Activated CD4-positive, alpha-beta T cell treated with anti-CD3 and anti-CD28 coated beads for 36 hours (primary cell): ENCODE data around the gene SLC27A2. TPM values are rescaled to one million over a fixed set of nuclear protein-coding genes. Genes with fewer than 3 reads are reported as not detected.
A peak's percentile ranks its signal among the peaks of the same experiment; 100 is the strongest.

Experiments
- ATAC-seq: fragments of 200-7000 bp; cut with Tn5 transposase; one replicate; pipeline ENCODE4 v1.10.0; 2021; ENCODE audit warnings: mild to moderate bottlenecking, moderate library complexity
- CTCF ChIA-PET: fragments of 350-600 bp; sonication (Branson Sonifier 250); formaldehyde crosslinking; loops from one replicate; lab custom pipeline; 2021; ENCODE audit warnings: antibody characterized with exemption; lab: Charles Lee
- POLR2A ChIA-PET: fragments of 350-600 bp; sonication (Branson Sonifier 250); formaldehyde crosslinking; loops from one replicate; lab custom pipeline; 2021; ENCODE audit warnings: antibody characterized with exemption, inconsistent platforms; lab: Charles Lee
- DNase-seq: peaks from one replicate; pipeline ENCODE4 v3.0.0-alpha.2; 2020
- H3K27ac Mint-ChIP-seq: one replicate; pipeline ENCODE4 v1.8.0; 2021; ENCODE audit warnings: mixed read lengths
- H3K27me3 Mint-ChIP-seq: one replicate; pipeline ENCODE4 v1.8.0; 2021; ENCODE audit warnings: mixed read lengths
- H3K36me3 Mint-ChIP-seq: one replicate; pipeline ENCODE4 v1.8.0; 2021; ENCODE audit warnings: low read depth, mixed read lengths
- H3K4me1 Mint-ChIP-seq: one replicate; pipeline ENCODE4 v1.8.0; 2021; ENCODE audit warnings: mixed read lengths
- H3K4me3 Mint-ChIP-seq: one replicate; pipeline ENCODE4 v1.8.0; 2021; ENCODE audit warnings: mild to moderate bottlenecking, moderate library complexity, mixed read lengths
- H3K9me3 Mint-ChIP-seq: one replicate; pipeline ENCODE4 v1.8.0; 2021; ENCODE audit warnings: low read depth, mixed read lengths
- intact Hi-C, 2 experiments: fragments of 100-400 bp; cut with DNase I in 1 of 2; cut with micrococcal nuclease in 1 of 2; formaldehyde crosslinking; loops; one replicate each; pipeline versions ENCODE4 v1.14.2 to v1.15.1; 2022 to 2024; cut with DNase I, micrococcal nuclease
- total RNA-seq, 2 experiments: library from RNA; stranded (reverse); gene quantifications; one replicate each; pipeline ENCODE4 v1.2.3, GENCODE V29; 2021

Gene SLC27A2
- total RNA-seq, 2 experiments from 2014 or later, result 20.7 to 22.1 TPM

DNA sequence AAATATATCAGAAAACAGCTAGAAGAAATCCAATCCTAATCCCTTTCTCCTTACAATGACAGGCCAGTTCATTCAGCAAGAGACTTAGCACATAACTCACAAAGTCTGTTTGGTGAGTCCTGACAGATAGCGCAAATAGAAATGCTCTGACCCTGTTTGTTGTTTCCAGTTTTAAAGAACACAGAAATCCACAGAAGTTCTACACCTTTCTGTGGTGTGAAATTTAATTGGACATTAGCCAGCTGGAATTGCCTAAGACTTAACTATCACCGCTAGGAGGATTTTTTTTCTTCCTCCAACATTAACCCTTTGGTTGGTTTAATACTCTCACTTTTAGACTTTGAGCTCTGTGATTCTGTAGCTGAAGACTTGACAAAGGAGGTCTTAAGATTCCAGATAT, 52.8 kb downstream of the SLC27A2 start:
- peaks cover 10% of the 10 kb centered on the region for H3K36me3 Mint-ChIP-seq
- POLR2A ChIA-PET, result no interaction called here
- ATAC-seq, result no peak
- intact Hi-C loops, result no loop called here
- CTCF ChIA-PET, result interaction anchor here (0.6 to 0.9 kb wide), 2 partner anchors 81 to 101 kb away, joined by 3 read pairs; no protein-coding TSS in a partner anchor
- no peaks in the 10 kb centered on the region for H3K9me3 Mint-ChIP-seq
- H3K27ac Mint-ChIP-seq, result no peak overlapping the region
- no peaks in the 10 kb centered on the region for H3K4me1 Mint-ChIP-seq
- H3K4me3 Mint-ChIP-seq, result no peak overlapping the region
- H3K27me3 Mint-ChIP-seq, result no peaks in the 10 kb centered on the region
- no peak for DNase-seq

DNA sequence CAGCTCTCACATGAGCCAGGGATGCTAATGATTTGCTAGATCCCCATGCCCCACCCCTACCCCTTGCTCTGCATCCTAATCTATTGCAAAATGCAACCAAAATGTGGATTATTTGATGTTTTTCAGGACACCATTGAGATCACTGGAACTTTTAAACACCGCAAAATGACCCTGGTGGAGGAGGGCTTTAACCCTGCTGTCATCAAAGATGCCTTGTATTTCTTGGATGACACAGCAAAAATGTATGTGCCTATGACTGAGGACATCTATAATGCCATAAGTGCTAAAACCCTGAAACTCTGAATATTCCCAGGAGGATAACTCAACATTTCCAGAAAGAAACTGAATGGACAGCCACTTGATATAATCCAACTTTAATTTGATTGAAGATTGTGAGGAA, 53.8 kb downstream of the SLC27A2 start:
- ChIA-PET POLR2A (no interaction called here), CTCF (interaction anchor here (2.1 kb wide), 1 partner anchor 80 kb away, joined by 7 read pairs; no protein-coding TSS in a partner anchor)
- Mint-ChIP-seq H3K9me3 (no peaks in the 10 kb centered on the region), H3K4me1 (peaks cover under 1% of the 10 kb centered on the region), H3K4me3 (no peak overlapping the region), H3K36me3 (peaks cover 7% of the 10 kb centered on the region), H3K27me3 (no peaks in the 10 kb centered on the region), H3K27ac (no peak overlapping the region)
- DNase-seq (no peak), ATAC-seq (no peak)
- intact Hi-C loops, result no loop called here

DNA sequence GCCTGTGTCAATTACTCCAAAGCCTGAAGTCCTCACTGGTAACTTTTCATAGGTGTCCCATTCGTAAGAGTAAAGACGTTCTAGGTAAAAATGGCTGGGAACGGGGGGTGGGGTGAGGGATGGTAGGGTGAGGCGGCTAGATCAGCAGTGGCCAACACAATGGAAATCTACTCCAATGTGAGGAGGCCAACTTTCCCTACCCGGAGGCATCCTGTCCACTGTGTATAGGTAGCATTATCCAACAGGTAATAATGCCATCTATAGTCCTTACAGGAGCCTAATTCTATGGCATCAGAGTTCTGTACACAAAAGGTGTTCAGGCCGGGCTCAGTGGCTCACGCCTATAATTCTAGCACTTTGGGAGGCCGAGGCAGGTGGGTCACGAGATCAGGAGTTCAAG, 54.4 kb downstream of the SLC27A2 start:
- no peak overlapping the region for H3K4me3 Mint-ChIP-seq
- intact Hi-C loops, result no loop called here
- DNase-seq, result no peak
- no peaks in the 10 kb centered on the region for H3K27me3 Mint-ChIP-seq
- ATAC-seq, result no peak
- H3K9me3 Mint-ChIP-seq, result no peaks in the 10 kb centered on the region
- H3K27ac Mint-ChIP-seq, result no peak overlapping the region
- peaks cover 7% of the 10 kb centered on the region for H3K4me1 Mint-ChIP-seq
- peaks cover 7% of the 10 kb centered on the region for H3K36me3 Mint-ChIP-seq
- ChIA-PET POLR2A (no interaction called here), CTCF (interaction anchor here (1.3 to 2.1 kb wide), 2 partner anchors 18 to 80 kb away, joined by 3 to 7 read pairs; no protein-coding TSS in a partner anchor)

- Mint-ChIP-seq H3K36me3 (peaks cover 7% of the 10 kb centered on the region), H3K4me3 (no peak overlapping the region), H3K4me1 (peaks cover 13% of the 10 kb centered on the region), H3K27me3 (no peaks in the 10 kb centered on the region), H3K27ac (no peak overlapping the region), H3K9me3 (no peaks in the 10 kb centered on the region)
- no peak for DNase-seq
- POLR2A ChIA-PET, result no interaction called here
- intact Hi-C loops, result loop anchor here in 1 of 2 experiments (2.0 kb wide), 1 partner anchor 55 kb away; the partner anchor contains the start of gene SLC27A2
- CTCF ChIA-PET, result no interaction called here
- ATAC-seq, result no peak
Measured at GRCh38 chr15:50238255-50238654, 56.3 kb downstream of the SLC27A2 start.

GRCh38 chr15:50241684-50242450, 59.9 kb downstream of the SLC27A2 start:
- H3K4me1 Mint-ChIP-seq, result peaks cover 19% of the 10 kb centered on the region
- H3K4me3 Mint-ChIP-seq, result no peak overlapping the region
- H3K27me3 Mint-ChIP-seq, result no peaks in the 10 kb centered on the region
- H3K9me3 Mint-ChIP-seq, result no peaks in the 10 kb centered on the region
- ATAC-seq, result peak; percentile 90
- H3K36me3 Mint-ChIP-seq, result no peaks in the 10 kb centered on the region
- ChIA-PET CTCF (interaction anchor here (0.6 to 1.6 kb wide), 6 partner anchors 14 to 381 kb away, joined by 3 to 6 read pairs (median 4); no protein-coding TSS in a partner anchor), POLR2A (interaction anchor here (0.6 to 1.1 kb wide), 3 partner anchors 19 to 112 kb away, joined by 3 to 5 read pairs (median 3); no protein-coding TSS in a partner anchor)
- intact Hi-C loops, result loop anchor here in 1 of 2 experiments (10.0 kb wide), 1 partner anchor 643 kb away; no protein-coding TSS in a partner anchor
- H3K27ac Mint-ChIP-seq, result peak overlapping the region; percentile 38
- peak; percentile 32 for DNase-seq

- H3K4me1 Mint-ChIP-seq, result peaks cover 39% of the 10 kb centered on the region
- POLR2A ChIA-PET, result no interaction called here
- CTCF ChIA-PET, result interaction anchor here (2.2 kb wide), 1 partner anchor 72 kb away, joined by 7 read pairs; no protein-coding TSS in a partner anchor
- intact Hi-C loops, result loop anchor here in 1 of 2 experiments (10.0 kb wide), 1 partner anchor 641 kb away; no protein-coding TSS in a partner anchor
- no peak overlapping the region for H3K27ac Mint-ChIP-seq
- H3K4me3 Mint-ChIP-seq, result no peak overlapping the region
- no peak for DNase-seq
- ATAC-seq, result no peak
- no peaks in the 10 kb centered on the region for H3K27me3 Mint-ChIP-seq
- H3K36me3 Mint-ChIP-seq, result peaks cover 2% of the 10 kb centered on the region
- no peaks in the 10 kb centered on the region for H3K9me3 Mint-ChIP-seq
Measured at GRCh38 chr15:50244153-50244552, 62.2 kb downstream of the SLC27A2 start.

- POLR2A ChIA-PET, result no interaction called here
- no peak overlapping the region for H3K27ac Mint-ChIP-seq
- CTCF ChIA-PET, result interaction anchor here (2.2 kb wide), 1 partner anchor 71 kb away, joined by 7 read pairs; no protein-coding TSS in a partner anchor
- peaks cover 46% of the 10 kb centered on the region for H3K4me1 Mint-ChIP-seq
- peaks cover 2% of the 10 kb centered on the region for H3K36me3 Mint-ChIP-seq
- H3K27me3 Mint-ChIP-seq, result no peaks in the 10 kb centered on the region
- no peak overlapping the region for H3K4me3 Mint-ChIP-seq
- ATAC-seq, result no peak
- no peaks in the 10 kb centered on the region for H3K9me3 Mint-ChIP-seq
- no peak for DNase-seq
- intact Hi-C loops, result loop anchor here in 1 of 2 experiments (5.0 to 10.0 kb wide), 3 partner anchors 63 to 640 kb away; partner anchors contain the start of genes DTWD1, FAM227B and SLC27A2
Measured at GRCh38 chr15:50244959-50245624, 63.1 kb downstream of the SLC27A2 start.

GRCh38 chr15:50246631-50247030, 64.6 kb downstream of the SLC27A2 start:
- intact Hi-C loops, result loop anchor here in 1 of 2 experiments (5.0 to 10.0 kb wide), 3 partner anchors 64 to 638 kb away; partner anchors contain the start of genes DTWD1, FAM227B and SLC27A2
- DNase-seq (no peak), ATAC-seq (no peak)
- H3K4me3 Mint-ChIP-seq, result no peak overlapping the region
- H3K27ac Mint-ChIP-seq, result peak overlapping the region; percentile 41
- CTCF ChIA-PET, result interaction anchor here (1.2 to 4.0 kb wide), 3 partner anchors 10 to 69 kb away, joined by 3 to 32 read pairs (median 12); no protein-coding TSS in a partner anchor
- H3K4me1 Mint-ChIP-seq, result peaks cover 37% of the 10 kb centered on the region
- no peaks in the 10 kb centered on the region for H3K27me3 Mint-ChIP-seq
- peaks cover 2% of the 10 kb centered on the region for H3K36me3 Mint-ChIP-seq
- POLR2A ChIA-PET, result no interaction called here
- H3K9me3 Mint-ChIP-seq, result no peaks in the 10 kb centered on the region

GRCh38 chr15:50247819-50248655, 66.0 kb downstream of the SLC27A2 start:
- POLR2A ChIA-PET, result interaction anchor here (0.9 to 4.1 kb wide), 5 partner anchors 11 to 113 kb away, joined by 3 to 34 read pairs (median 5); no protein-coding TSS in a partner anchor
- H3K27ac Mint-ChIP-seq, result peak overlapping the region; percentile 96
- peak; percentile 99 for ATAC-seq
- peaks cover 33% of the 10 kb centered on the region for H3K4me1 Mint-ChIP-seq
- CTCF ChIA-PET, result interaction anchor here (0.8 to 4.0 kb wide), 5 partner anchors 7 to 1039 kb away, joined by 3 to 32 read pairs (median 4); no protein-coding TSS in a partner anchor
- no peaks in the 10 kb centered on the region for H3K9me3 Mint-ChIP-seq
- peaks cover 2% of the 10 kb centered on the region for H3K36me3 Mint-ChIP-seq
- intact Hi-C loops, result loop anchor here in 1 of 2 experiments (1.0 to 10.0 kb wide), 5 partner anchors 27 to 637 kb away; partner anchors contain the start of genes DTWD1, FAM227B and SLC27A2
- DNase-seq, result peak; percentile 83
- H3K27me3 Mint-ChIP-seq, result no peaks in the 10 kb centered on the region
- peak overlapping the region; percentile 67 for H3K4me3 Mint-ChIP-seq

DNA sequence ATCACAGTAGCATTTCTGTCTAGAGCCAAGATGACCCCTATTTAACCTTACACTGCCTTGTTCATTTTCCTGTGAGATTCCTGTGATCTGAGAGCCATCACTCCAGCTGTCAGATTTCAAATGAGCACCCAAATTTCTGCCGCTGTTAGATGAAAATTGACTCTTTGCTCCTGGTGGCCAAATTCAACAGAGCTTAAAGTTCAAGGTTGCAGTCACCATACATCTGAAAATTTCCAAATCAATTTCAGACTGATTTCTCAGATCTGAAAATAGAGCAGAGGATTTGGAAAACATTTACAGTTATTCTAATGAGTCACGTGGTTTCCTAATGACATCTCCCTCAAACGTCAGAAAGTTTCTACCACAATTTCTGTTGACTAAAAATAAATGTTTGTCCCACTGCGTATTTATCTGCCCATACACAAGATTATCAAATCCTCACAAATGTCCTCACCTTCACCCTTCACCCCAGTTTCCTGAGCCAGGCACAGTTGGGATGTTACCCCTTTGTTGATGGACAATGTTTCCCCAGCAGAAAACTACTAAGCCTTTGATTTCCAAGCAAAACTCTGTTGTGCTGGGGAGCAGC, 67.1 kb downstream of the SLC27A2 start:
- Mint-ChIP-seq H3K27ac (peak overlapping the region; percentile 96), H3K9me3 (no peaks in the 10 kb centered on the region), H3K36me3 (peaks cover 2% of the 10 kb centered on the region), H3K27me3 (no peaks in the 10 kb centered on the region), H3K4me3 (peak overlapping the region; percentile 67), H3K4me1 (peaks cover 33% of the 10 kb centered on the region)
- no peak for DNase-seq
- ChIA-PET CTCF (interaction anchor here (1.0 to 4.0 kb wide), 6 partner anchors 8 to 112 kb away, joined by 3 to 32 read pairs (median 6); partner anchors contain the start of gene SLC27A2), POLR2A (interaction anchor here (0.9 to 4.1 kb wide), 6 partner anchors 10 to 114 kb away, joined by 3 to 34 read pairs (median 4); no protein-coding TSS in a partner anchor)
- ATAC-seq, result peak; percentile 8
- intact Hi-C loops, result loop anchor here (1.0 to 10.0 kb wide), 7 partner anchors 11 to 636 kb away; partner anchors contain the start of genes DTWD1 (in 1 of the 2), FAM227B (in 1 of the 2) and SLC27A2 (in 1 of the 2)
